A549 (cell line): ENCODE data around the gene DISC1. TPM values are rescaled to one million over a fixed set of nuclear protein-coding genes. Genes with fewer than 3 reads are reported as not detected.

Experiments
- ATAC-seq, 2 experiments: fragments of 200-7000 bp in 1 of 2; fragments of >200 bp in 1 of 2; cut with Nextera tagmentation in 1 of 2; cut with Tn5 transposase in 1 of 2; 3 replicates each; pipeline versions ENCODE4 v1.8.0 to v1.9.1; 2018 to 2020; ENCODE audit warnings: mild to moderate bottlenecking in 1 of 2, moderate library complexity in 1 of 2
- CTCF ChIA-PET: fragments of 300-600 bp; sonication (Branson Sonifier 250); formaldehyde crosslinking; extraction: SDS; loops from one replicate; lab custom pipeline; 2021; ENCODE audit warnings: antibody characterized with exemption, inconsistent platforms; lab: Yijun Ruan, JAX
- POLR2A ChIA-PET: fragments of 350-600 bp; formaldehyde crosslinking; extraction: SDS; loops from one replicate; lab custom pipeline; 2021; ENCODE audit warnings: antibody characterized with exemption, inconsistent platforms; lab: Yijun Ruan, JAX
- DNase-seq, 2 experiments: peaks; one replicate each; pipeline versions ENCODE4 v3.0.0 to v3.0.0-alpha.2; 2011 to 2016; ENCODE audit warnings: low read depth in 1 of 2, low spot score in 1 of 2
- FAIRE-seq: peaks from 2 replicates; lab custom pipeline; 2011; peaks lifted over from hg19 to GRCh38; lab: Jason Lieb, UNC
- H3K27ac ChIP-seq, 2 experiments: fragments of >200 bp; sonication (Bioruptor Twin); formaldehyde crosslinking; 3 replicates each; pipeline ENCODE4 v1.5.1; 2016 to 2017
- H3K4me1 ChIP-seq: fragments of >200 bp; sonication (Bioruptor Twin); formaldehyde crosslinking; 3 replicates; pipeline ENCODE4 v1.6.1; 2016
- H3K4me2 ChIP-seq: fragments of >200 bp; sonication (Bioruptor Twin); formaldehyde crosslinking; 3 replicates; pipeline ENCODE4 v1.6.1; 2016
- H3K4me3 ChIP-seq: fragments of >200 bp; sonication (Bioruptor Twin); formaldehyde crosslinking; 3 replicates; pipeline ENCODE4 v1.5.1; 2016
- H3K9me3 ChIP-seq: fragments of >200 bp; sonication (Bioruptor Twin); formaldehyde crosslinking; 3 replicates; pipeline ENCODE4 v1.6.1; 2016
- ATOH8 ChIP-seq: fragments of 250-450 bp; sonication (Bioruptor Pico); IDR thresholded peaks from 2 replicates; pipeline ENCODE4 v1.5.0; 2020; ENCODE audit warnings: low read depth, mild to moderate bottlenecking, moderate library complexity
- BHLHE40 ChIP-seq: IDR thresholded peaks from 2 replicates; pipeline ENCODE4 v1.6.1; 2012; ENCODE audit warnings: low read depth, low read length, inconsistent platforms
- CBX2 ChIP-seq: fragments of 200-600 bp; sonication (generic); IDR thresholded peaks from 2 replicates; pipeline ENCODE4 v1.6.1; 2016; ENCODE audit warnings: low read depth, mild to moderate bottlenecking, borderline replicate concordance
- CBX8 ChIP-seq: fragments of 200-600 bp; sonication (generic); IDR thresholded peaks from 2 replicates; pipeline ENCODE4 v1.6.1; 2016
- CEBPB ChIP-seq, 2 experiments: fragments of >200 bp in 1 of 2; sonication (Bioruptor Twin) in 1 of 2; formaldehyde crosslinking in 1 of 2; IDR thresholded peaks; 2 replicates each; pipeline ENCODE4 v1.6.1; 2012 to 2016
- CHD4 ChIP-seq: fragments of 200-600 bp; sonication (generic); IDR thresholded peaks from 2 replicates; pipeline ENCODE4 v1.6.1; 2016; ENCODE audit warnings: antibody characterized with exemption, mild to moderate bottlenecking, borderline replicate concordance
- EHMT2 ChIP-seq: fragments of 200-600 bp; sonication (generic); IDR thresholded peaks from 2 replicates; pipeline ENCODE4 v1.6.1; 2016; ENCODE audit warnings: antibody characterized with exemption, low read depth, mild to moderate bottlenecking, moderate library complexity
- ELK1 ChIP-seq: fragments of 150-350 bp; IDR thresholded peaks from 2 replicates; pipeline ENCODE4 v1.6.1; 2014; ENCODE audit warnings: low read depth, mild to moderate bottlenecking, low read length
- EP300 ChIP-seq, 2 experiments: fragments of >200 bp; sonication (Bioruptor Twin); formaldehyde crosslinking; IDR thresholded peaks; 2 replicates in 1 of 2; 3 replicates in 1 of 2; pipeline ENCODE4 v1.6.1; 2016 to 2017
- ESRRA ChIP-seq: fragments of 150-350 bp; IDR thresholded peaks from 2 replicates; pipeline ENCODE4 v1.6.1; 2014; ENCODE audit warnings: mild to moderate bottlenecking, low read length, borderline replicate concordance
- FOSL2 ChIP-seq, 2 experiments: fragments of 450-650 bp in 1 of 2; fragments of >200 bp in 1 of 2; sonication (Bioruptor Twin) in 1 of 2; formaldehyde crosslinking; IDR thresholded peaks; 2 replicates each; pipeline versions ENCODE4 v1.5.0 to v1.6.1; 2016 to 2020; ENCODE audit warnings: mild to moderate bottlenecking in 1 of 2, moderate library complexity in 1 of 2
- HOXB13 ChIP-seq: fragments of 250-450 bp; sonication (Bioruptor Pico); IDR thresholded peaks from 2 replicates; pipeline ENCODE4 v1.5.0; 2020; ENCODE audit warnings: low read depth, mild to moderate bottlenecking, moderate library complexity
- KDM5A ChIP-seq: fragments of 200-600 bp; sonication (generic); IDR thresholded peaks from 2 replicates; pipeline ENCODE4 v1.6.1; 2016; ENCODE audit warnings: antibody characterized with exemption, mild to moderate bottlenecking
- MAFK ChIP-seq: fragments of 450-650 bp; IDR thresholded peaks from 2 replicates; pipeline ENCODE4 v1.6.1; 2014; ENCODE audit not compliant: partially characterized antibody
- MAZ ChIP-seq: fragments of 150-350 bp; IDR thresholded peaks from 2 replicates; pipeline ENCODE4 v1.6.1; 2014; ENCODE audit warnings: antibody characterized with exemption, low read depth, low read length, borderline replicate concordance
- NPAS2 ChIP-seq: fragments of 250-450 bp; sonication (Bioruptor Pico); IDR thresholded peaks from 2 replicates; pipeline ENCODE4 v1.8.0; 2022; ENCODE audit warnings: mild to moderate bottlenecking, moderate library complexity, borderline replicate concordance
- PBX3 ChIP-seq: IDR thresholded peaks from 2 replicates; pipeline ENCODE4 v1.6.1; 2012
- RCOR1 ChIP-seq: fragments of 150-350 bp; IDR thresholded peaks from 2 replicates; pipeline ENCODE4 v1.6.1; 2014; ENCODE audit warnings: antibody characterized with exemption, low read length, low read depth
- SREBF2 ChIP-seq: fragments of 450-650 bp; IDR thresholded peaks from 2 replicates; pipeline ENCODE4 v1.6.1; 2014; ENCODE audit warnings: mild to moderate bottlenecking, moderate library complexity
- TP53 ChIP-seq: fragments of 250-450 bp; sonication (Bioruptor Pico); IDR thresholded peaks from 2 replicates; pipeline ENCODE4 v1.5.0; 2021; ENCODE audit warnings: mild to moderate bottlenecking, moderate library complexity
- USF2 ChIP-seq: fragments of 450-650 bp; IDR thresholded peaks from 2 replicates; pipeline ENCODE4 v1.6.1; 2014; ENCODE audit warnings: antibody characterized with exemption
- ZFP36 ChIP-seq: fragments of 450-650 bp; IDR thresholded peaks from 2 replicates; pipeline ENCODE4 v1.6.1; 2014; ENCODE audit warnings: borderline replicate concordance; ENCODE audit not compliant: partially characterized antibody
- ZNF302 ChIP-seq: fragments of 250-450 bp; sonication (Bioruptor Pico); IDR thresholded peaks from 2 replicates; pipeline ENCODE4 v1.9.0; 2021; ENCODE audit warnings: inconsistent platforms, mild to moderate bottlenecking, moderate library complexity
- WGBS: methylation state at CpG from one replicate; pipeline ENCODE4 v1.1.6; 2017; ENCODE audit errors: missing lambda C conversion rate; 5-methylcytosine and 5-hydroxymethylcytosine counted together
- polyA plus RNA-seq, 4 experiments: library from polyadenylated mRNA; depleted of rRNA in 3 of 4; stranded (reverse); fragments of >200 nt; fragmentation: RNase III in 1 of 4; extraction: RNeasy Plus Mini Kit Qiagen cat#74134 plus additional on column Dnase treatment in 1 of 4; gene quantifications; 2 replicates in 3 of 4; 3 replicates in 1 of 4; pipeline ENCODE4 v1.2.3, GENCODE V29; 2011 to 2017
- TF ChIP-seq, protein P1 (sequence below): fragments of 250-450 bp; sonication (Bioruptor Pico); IDR thresholded peaks from 2 replicates; pipeline ENCODE4 v1.5.0; 2021; ENCODE audit warnings: mild to moderate bottlenecking, moderate library complexity, borderline replicate concordance
- TF ChIP-seq, protein P2 (sequence below): fragments of >200 bp; sonication (Bioruptor Twin); formaldehyde crosslinking; IDR thresholded peaks from 3 replicates; pipeline ENCODE4 v1.6.1; 2016
- TF ChIP-seq, protein P3 (sequence below): IDR thresholded peaks from 2 replicates; pipeline ENCODE4 v1.6.1; 2012; ENCODE audit warnings: low read depth, borderline replicate concordance

The DISC1 gene
- polyA plus RNA-seq, 2 of the 4 experiments (the other 2 are of a cell fraction): 0.39 to 0.74 TPM

- no peak overlapping the region for H3K4me3 ChIP-seq
- H3K9me3 ChIP-seq: no peaks in the 10 kb centered on the region
- WGBS: 60% methylated on average over 4 of the region's 4 CpGs
- H3K27ac ChIP-seq: no peak overlapping the region
- H3K4me2 ChIP-seq: no peak overlapping the region
- ATAC-seq (no peak), FAIRE-seq (no peak), DNase-seq (no peak)
- no peaks in the 10 kb centered on the region for H3K4me1 ChIP-seq
- POLR2A ChIA-PET: no interaction called here
- CTCF ChIA-PET: interaction anchor here (1.6 to 2.0 kb wide), 2 partner anchors 13 to 15 kb away, joined by 5 to 7 read pairs; no protein-coding TSS in a partner anchor
- TF ChIP-seq ATOH8 (CRISPR knock-in tag) (no peak), ELK1 (no peak), MAFK (no peak), MAZ (no peak), USF2 (no peak), CEBPB (IDR thresholded peaks at IDR 0.05) (no peak), KDM5A (no peak), ESRRA (no peak), PBX3 (no peak), CBX2 (no peak), SREBF2 (no peak), BHLHE40 (no peak), HOXB13 (CRISPR knock-in tag) (no peak), EHMT2 (no peak), CBX8 (no peak), TP53 (CRISPR knock-in tag) (no peak), NPAS2 (CRISPR knock-in tag) (no peak)
- TF ChIP-seq, protein P1, sequence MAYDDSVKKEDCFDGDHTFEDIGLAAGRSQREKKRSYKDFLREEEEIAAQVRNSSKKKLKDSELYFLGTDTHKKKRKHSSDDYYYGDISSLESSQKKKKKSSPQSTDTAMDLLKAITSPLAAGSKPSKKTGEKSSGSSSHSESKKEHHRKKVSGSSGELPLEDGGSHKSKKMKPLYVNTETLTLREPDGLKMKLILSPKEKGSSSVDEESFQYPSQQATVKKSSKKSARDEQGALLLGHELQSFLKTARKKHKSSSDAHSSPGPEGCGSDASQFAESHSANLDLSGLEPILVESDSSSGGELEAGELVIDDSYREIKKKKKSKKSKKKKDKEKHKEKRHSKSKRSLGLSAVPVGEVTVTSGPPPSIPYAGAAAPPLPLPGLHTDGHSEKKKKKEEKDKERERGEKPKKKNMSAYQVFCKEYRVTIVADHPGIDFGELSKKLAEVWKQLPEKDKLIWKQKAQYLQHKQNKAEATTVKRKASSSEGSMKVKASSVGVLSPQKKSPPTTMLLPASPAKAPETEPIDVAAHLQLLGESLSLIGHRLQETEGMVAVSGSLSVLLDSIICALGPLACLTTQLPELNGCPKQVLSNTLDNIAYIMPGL: no peak
Observed at GRCh38 chr1:231882333-231882732, 255.7 kb downstream of the DISC1 start.

DNA sequence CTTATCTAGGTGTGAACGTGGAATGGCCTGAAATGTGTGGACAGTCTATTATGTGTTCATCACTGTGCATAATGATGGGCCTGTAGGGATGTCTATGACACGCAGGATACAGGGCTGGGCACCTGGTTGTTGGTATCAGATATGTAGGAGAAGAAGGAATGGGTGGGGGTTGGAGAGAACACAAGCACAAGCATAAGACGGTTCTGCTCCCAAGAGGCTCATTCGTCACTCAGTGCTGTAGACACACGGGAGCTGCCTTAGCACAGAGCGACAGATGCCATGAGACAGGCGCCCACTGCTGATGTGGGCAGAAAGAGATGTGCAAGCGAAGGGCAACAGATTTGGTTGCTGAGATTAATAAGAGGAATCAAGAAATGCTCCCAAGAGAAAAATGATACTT lies 256.2 kb downstream of the DISC1 start:
- POLR2A ChIA-PET: no interaction called here
- no peak overlapping the region for H3K4me3 ChIP-seq
- no peak overlapping the region for H3K27ac ChIP-seq
- no peaks in the 10 kb centered on the region for H3K9me3 ChIP-seq
- TF ChIP-seq ZNF302 (CRISPR knock-in tag) (no peak), ZFP36 (no peak), RCOR1 (no peak), HOXB13 (CRISPR knock-in tag) (no peak), KDM5A (no peak), EHMT2 (no peak), EP300 (IDR thresholded peaks at IDR 0.05) (no peak), MAFK (no peak), CHD4 (no peak), FOSL2 (IDR thresholded peaks at IDR 0.05) (no peak), FOSL2 (CRISPR knock-in tag; IDR thresholded peaks at IDR 0.05) (no peak)
- TF ChIP-seq, protein P2, sequence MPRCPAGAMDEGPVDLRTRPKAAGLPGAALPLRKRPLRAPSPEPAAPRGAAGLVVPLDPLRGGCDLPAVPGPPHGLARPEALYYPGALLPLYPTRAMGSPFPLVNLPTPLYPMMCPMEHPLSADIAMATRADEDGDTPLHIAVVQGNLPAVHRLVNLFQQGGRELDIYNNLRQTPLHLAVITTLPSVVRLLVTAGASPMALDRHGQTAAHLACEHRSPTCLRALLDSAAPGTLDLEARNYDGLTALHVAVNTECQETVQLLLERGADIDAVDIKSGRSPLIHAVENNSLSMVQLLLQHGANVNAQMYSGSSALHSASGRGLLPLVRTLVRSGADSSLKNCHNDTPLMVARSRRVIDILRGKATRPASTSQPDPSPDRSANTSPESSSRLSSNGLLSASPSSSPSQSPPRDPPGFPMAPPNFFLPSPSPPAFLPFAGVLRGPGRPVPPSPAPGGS: no peak
- TF ChIP-seq, protein P3, sequence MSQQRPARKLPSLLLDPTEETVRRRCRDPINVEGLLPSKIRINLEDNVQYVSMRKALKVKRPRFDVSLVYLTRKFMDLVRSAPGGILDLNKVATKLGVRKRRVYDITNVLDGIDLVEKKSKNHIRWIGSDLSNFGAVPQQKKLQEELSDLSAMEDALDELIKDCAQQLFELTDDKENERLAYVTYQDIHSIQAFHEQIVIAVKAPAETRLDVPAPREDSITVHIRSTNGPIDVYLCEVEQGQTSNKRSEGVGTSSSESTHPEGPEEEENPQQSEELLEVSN: no peak
- TF ChIP-seq, all 56 proteins: peak for 0
- ATAC-seq (no peak), FAIRE-seq (no peak), DNase-seq (no peak)
- WGBS: 72% methylated on average over 8 of the region's 8 CpGs
- CTCF ChIA-PET: interaction anchor here (1.6 to 2.0 kb wide), 2 partner anchors 14 to 16 kb away, joined by 5 to 7 read pairs; no protein-coding TSS in a partner anchor
- no peaks in the 10 kb centered on the region for H3K4me1 ChIP-seq
- H3K4me2 ChIP-seq: no peak overlapping the region
